ENCODE measurements around the gene CLIC4. TPM values are rescaled to one million over a fixed set of nuclear protein-coding genes. Genes with fewer than 3 reads are reported as not detected.

The CLIC4 gene
- total RNA-seq, 2 donors from 2014 or later: 236 to 265 TPM

DNA sequence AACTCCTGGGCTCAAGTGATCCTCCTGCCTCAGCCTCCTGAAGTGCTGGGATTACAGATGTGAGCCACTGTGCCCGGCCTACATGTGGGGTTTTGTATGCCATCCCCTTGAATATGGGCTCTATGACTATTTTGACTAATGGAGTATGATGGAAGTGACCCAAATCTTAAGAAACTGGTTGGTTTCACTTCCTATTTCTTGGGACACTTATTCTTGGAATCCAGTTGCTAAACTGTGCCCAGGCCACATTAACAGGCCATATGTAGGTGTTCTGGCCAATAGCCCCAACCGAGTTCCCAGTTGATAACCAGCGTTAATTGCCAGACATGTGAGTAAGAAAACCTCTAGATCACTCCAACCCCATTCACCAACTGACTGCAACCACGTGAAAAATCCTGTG is 36.3 kb upstream of the CLIC4 start:
- Histone ChIP-seq H3K27me3 (no peaks in the 10 kb centered on the region), H3K4me3 (no peak overlapping the region), H3K36me3 (no peaks in the 10 kb centered on the region), H3K4me1 (peaks cover 0 to 32% of the 10 kb centered on the region in 2 donors), H3K27ac (no peak overlapping the region), H3K9me3 (no peaks in the 10 kb centered on the region)
- DNase-seq (ENCODE audit: low spot score): no peak
- TF ChIP-seq, protein P1, sequence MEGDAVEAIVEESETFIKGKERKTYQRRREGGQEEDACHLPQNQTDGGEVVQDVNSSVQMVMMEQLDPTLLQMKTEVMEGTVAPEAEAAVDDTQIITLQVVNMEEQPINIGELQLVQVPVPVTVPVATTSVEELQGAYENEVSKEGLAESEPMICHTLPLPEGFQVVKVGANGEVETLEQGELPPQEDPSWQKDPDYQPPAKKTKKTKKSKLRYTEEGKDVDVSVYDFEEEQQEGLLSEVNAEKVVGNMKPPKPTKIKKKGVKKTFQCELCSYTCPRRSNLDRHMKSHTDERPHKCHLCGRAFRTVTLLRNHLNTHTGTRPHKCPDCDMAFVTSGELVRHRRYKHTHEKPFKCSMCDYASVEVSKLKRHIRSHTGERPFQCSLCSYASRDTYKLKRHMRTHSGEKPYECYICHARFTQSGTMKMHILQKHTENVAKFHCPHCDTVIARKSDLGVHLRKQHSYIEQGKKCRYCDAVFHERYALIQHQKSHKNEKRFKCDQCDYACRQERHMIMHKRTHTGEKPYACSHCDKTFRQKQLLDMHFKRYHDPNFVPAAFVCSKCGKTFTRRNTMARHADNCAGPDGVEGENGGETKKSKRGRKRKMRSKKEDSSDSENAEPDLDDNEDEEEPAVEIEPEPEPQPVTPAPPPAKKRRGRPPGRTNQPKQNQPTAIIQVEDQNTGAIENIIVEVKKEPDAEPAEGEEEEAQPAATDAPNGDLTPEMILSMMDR (IDR thresholded peaks at IDR 0.05): no peak

DNA sequence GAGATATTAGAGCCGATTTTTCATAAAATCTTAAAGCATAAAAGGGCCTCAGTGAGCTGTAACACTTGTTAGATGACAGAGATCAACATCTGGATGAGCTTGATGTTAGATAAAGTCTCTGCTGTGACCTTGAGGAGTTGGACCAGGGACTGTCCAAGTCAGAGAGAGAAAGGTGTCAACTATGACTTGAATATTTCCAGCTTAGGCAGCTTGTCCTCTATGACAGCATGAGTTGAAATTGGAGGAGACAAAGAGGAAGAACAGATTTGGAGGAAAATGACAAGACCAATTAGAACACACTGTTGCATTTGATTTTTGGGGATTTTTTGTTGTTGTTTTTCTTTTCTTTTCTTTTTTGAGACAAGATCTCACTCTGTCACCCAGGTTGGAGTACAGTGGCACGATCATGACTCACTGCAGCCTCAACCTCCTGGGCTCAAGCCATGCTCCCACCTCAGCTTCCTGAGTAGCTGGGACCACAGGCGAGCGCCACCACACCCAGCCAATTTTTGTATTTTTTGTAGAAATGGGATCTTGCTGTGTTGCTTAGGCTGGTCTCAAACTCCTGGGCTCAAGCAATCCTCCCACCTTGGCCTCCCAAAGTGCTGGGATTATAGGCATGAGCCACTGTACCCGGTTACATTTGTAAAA is 35.3 kb upstream of the CLIC4 start:
- no peak for DNase-seq (ENCODE audit: low spot score)
- Histone ChIP-seq H3K27me3 (no peaks in the 10 kb centered on the region), H3K9me3 (no peaks in the 10 kb centered on the region), H3K36me3 (no peaks in the 10 kb centered on the region), H3K4me3 (no peak overlapping the region), H3K4me1 (peaks cover 0 to 26% of the 10 kb centered on the region in 2 donors), H3K27ac (no peak overlapping the region)
- TF ChIP-seq, protein P1 (IDR thresholded peaks at IDR 0.05): no peak

DNA sequence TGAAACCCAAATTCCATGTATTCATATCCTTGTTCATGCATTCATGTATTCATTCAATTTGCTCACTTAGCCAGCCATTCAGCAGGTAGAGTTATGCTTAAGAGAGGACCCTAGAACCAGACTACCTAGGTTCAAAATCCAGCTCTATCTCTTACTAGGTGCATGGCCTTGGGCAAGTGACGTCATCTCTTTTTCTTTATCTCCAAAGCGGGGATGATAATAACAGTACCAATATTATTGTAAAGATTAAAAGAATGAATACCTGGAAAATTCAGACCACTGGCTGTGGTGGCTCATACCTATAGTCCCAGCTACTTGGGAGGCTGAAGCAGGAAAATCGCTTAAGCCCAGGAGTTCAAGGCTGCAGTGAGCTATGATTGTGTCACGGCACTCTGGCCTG is 33.9 kb upstream of the CLIC4 start:
- DNase-seq (ENCODE audit: low spot score): no peak
- TF ChIP-seq, protein P1 (IDR thresholded peaks at IDR 0.05): no peak
- Histone ChIP-seq H3K9me3 (no peaks in the 10 kb centered on the region), H3K36me3 (no peaks in the 10 kb centered on the region), H3K27ac (no peak overlapping the region), H3K4me1 (peaks cover 0 to 12% of the 10 kb centered on the region in 2 donors), H3K4me3 (no peak overlapping the region), H3K27me3 (no peaks in the 10 kb centered on the region)

DNA sequence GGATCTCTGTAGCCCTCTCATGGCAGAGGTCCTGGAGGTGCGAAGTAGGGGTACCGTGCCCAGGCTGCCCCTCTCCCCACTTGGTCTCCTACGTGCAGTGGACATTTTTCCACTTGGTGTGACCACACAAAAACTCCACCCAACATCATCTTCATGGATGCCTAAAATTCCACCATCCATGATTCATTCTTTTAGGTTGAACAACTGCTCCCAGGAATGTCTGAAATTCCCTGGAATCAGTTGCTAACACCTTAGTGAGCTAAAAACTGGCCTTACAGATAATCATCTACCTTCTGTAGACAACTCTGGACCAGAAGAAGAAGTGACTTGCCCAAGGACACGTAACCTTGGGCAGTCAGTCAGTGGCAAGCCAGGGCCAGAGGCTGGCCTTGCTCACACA is 32.1 kb upstream of the CLIC4 start:
- TF ChIP-seq, protein P1 (IDR thresholded peaks at IDR 0.05): no peak
- H3K9me3 ChIP-seq: no peaks in the 10 kb centered on the region
- H3K36me3 ChIP-seq: no peaks in the 10 kb centered on the region
- no peak for DNase-seq (ENCODE audit: low spot score)
- H3K27me3 ChIP-seq: no peaks in the 10 kb centered on the region
- H3K27ac ChIP-seq: no peak overlapping the region
- H3K4me3 ChIP-seq: no peak overlapping the region
- peaks cover 0 to 15% of the 10 kb centered on the region in 2 donors for H3K4me1 ChIP-seq

DNA sequence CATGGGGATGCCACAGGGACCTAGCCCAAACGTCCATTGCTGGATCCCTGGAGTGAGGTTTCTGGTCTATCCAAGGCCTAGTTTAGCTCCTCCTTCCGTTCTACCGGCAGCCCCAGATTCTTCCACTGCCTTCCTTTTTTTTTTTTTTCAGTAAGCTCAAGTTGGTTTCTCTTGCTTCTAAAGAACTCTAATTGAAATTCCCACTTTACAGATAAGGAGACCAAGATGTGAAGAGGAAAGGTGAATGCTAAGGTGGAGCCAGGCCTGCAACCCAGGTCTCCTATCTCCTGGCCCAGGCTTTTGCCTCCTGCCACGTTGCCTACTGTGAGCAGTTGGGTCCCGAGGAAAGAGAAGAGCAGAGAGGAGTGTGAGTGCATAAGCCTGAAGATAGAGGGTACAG is 31.5 kb upstream of the CLIC4 start:
- no peak for DNase-seq (ENCODE audit: low spot score)
- Histone ChIP-seq H3K27me3 (no peaks in the 10 kb centered on the region), H3K4me1 (peaks cover 0 to 20% of the 10 kb centered on the region in 2 donors), H3K9me3 (no peaks in the 10 kb centered on the region), H3K4me3 (no peak overlapping the region), H3K27ac (no peak overlapping the region), H3K36me3 (no peaks in the 10 kb centered on the region)
- TF ChIP-seq, protein P1 (IDR thresholded peaks at IDR 0.05): no peak

Measured in right atrium auricular region (tissue), 2 donors.